Breast epithelium (tissue), 4 donors: ENCODE measurements around the gene STXBP6. TPM values are rescaled to one million over a fixed set of nuclear protein-coding genes. Genes with fewer than 3 reads are reported as not detected.

Experiments used
- DNase-seq, 2 donors: peaks; one replicate each; pipeline ENCODE4 v3.0.0-alpha.2; 2019; ENCODE audit warnings: low spot score in 2 of 2
- H3K27ac ChIP-seq, 2 donors: fragments of 200-600 bp; sonication (generic) in 1 of 2; one replicate each; pipeline ENCODE4 v1.5.1; 2016 to 2019; ENCODE audit warnings: mild to moderate bottlenecking in 1 of 2
- H3K27me3 ChIP-seq, 2 donors: fragments of 200-600 bp; sonication (generic) in 1 of 2; one replicate each; pipeline versions ENCODE4 v1.5.1 to v1.6.0; 2017 to 2019; ENCODE audit warnings: control low read depth in 1 of 2, mild to moderate bottlenecking in 1 of 2
- H3K36me3 ChIP-seq: fragments of 200-600 bp; one replicate; pipeline ENCODE4 v1.5.1; 2019
- H3K4me1 ChIP-seq, 2 donors: fragments of 200-600 bp; sonication (generic); one replicate each; pipeline ENCODE4 v1.5.1; 2016 to 2019; ENCODE audit warnings: control low read depth in 1 of 2
- H3K4me3 ChIP-seq, 3 donors: fragments of 200-600 bp; sonication (generic); 1 replicate in 2 of 3; 2 replicates in 1 of 3; pipeline ENCODE4 v1.5.1; 2016 to 2019; ENCODE audit warnings: mild to moderate bottlenecking in 3 of 3, moderate library complexity in 2 of 3
- H3K9me3 ChIP-seq, 2 donors: fragments of 200-600 bp; sonication (generic) in 1 of 2; one replicate each; pipeline ENCODE4 v1.5.1; 2016 to 2019; ENCODE audit warnings: control low read depth in 1 of 2
- CTCF ChIP-seq, 3 donors: fragments of 450-650 bp; IDR thresholded peaks; one replicate each; pipeline ENCODE4 v1.5.1; 2016 to 2017; ENCODE audit warnings: antibody characterized with exemption in 3 of 3, mild to moderate bottlenecking in 3 of 3, moderate library complexity in 3 of 3
- POLR2A ChIP-seq: fragments of 450-650 bp; IDR thresholded peaks from one replicate; pipeline ENCODE4 v1.6.1; 2016; ENCODE audit warnings: antibody characterized with exemption, mild to moderate bottlenecking, moderate library complexity
- POLR2AphosphoS5 ChIP-seq, 3 donors: sonication (generic); formaldehyde crosslinking; IDR thresholded peaks; one replicate each; pipeline ENCODE4 v1.6.1; 2017; ENCODE audit warnings: antibody characterized with exemption in 3 of 3
- intact Hi-C: fragments of 100-400 bp; cut with DNase I; formaldehyde crosslinking; loops from one replicate; pipeline ENCODE4 v1.15.1; 2023; ENCODE audit warnings: low total_unique reads
- total RNA-seq, 3 donors: library from RNA; depleted of rRNA; stranded (reverse); fragments of >200 nt; gene quantifications; one replicate each; pipeline ENCODE4 v1.1.0, GENCODE V29; 2016

STXBP6 gene
- total RNA-seq, 3 donors from 2014 or later: 2.6 to 8.3 (median 5.3) TPM

DNA sequence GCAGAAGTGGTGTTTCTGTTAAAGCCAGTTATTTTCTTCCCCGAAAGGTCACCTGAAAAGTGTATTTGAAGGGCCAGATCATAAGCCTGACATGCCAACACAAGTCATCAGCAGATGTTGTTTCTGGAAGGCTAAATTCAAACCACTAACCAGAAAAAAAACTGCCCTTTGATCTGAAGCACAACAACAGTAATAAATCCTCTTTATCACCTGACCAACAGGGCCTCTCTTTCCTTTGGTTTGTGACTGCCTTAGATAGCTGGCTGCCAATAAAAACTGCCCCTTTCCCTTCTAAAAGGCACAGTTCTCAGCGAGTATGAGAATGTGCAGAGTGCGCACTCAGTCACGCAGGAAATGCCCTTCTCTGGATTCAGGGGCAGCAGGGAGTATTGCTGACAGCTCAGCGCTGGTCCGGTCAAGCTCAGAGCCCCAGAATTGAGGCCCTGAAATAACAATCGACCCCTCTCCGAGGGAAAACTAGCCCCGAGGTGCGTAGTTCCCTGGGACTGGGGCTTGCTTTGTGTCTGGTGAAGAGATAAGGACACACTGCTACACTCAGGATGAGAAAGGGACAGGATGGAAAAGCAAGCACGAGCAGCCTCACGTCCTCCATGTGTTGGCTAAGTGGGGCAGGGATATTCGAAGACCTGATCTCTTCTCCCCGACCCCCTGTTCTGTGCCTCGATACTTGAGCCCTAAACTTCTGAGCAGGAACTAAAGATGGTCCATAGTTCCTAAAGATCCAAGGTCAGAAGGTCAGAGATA lies 231.7 kb downstream of the STXBP6 start:
- TF ChIP-seq POLR2A (no peak), CTCF (IDR thresholded peaks at IDR 0.05) (no peak), POLR2AphosphoS5 (IDR thresholded peaks at IDR 0.05) (no peak)
- DNase-seq: no peak

GRCh38 chr14:24817212-24818057 lies 232.5 kb downstream of the STXBP6 start:
- H3K27ac ChIP-seq: no peak overlapping the region
- no peaks in the 10 kb centered on the region for H3K9me3 ChIP-seq
- no peaks in the 10 kb centered on the region for H3K4me1 ChIP-seq
- no peak for DNase-seq
- no peak overlapping the region for H3K4me3 ChIP-seq
- TF ChIP-seq POLR2AphosphoS5 (IDR thresholded peaks at IDR 0.05): no peak
- TF ChIP-seq CTCF (IDR thresholded peaks at IDR 0.05): no peak
- no peak for TF ChIP-seq POLR2A
- no peaks in the 10 kb centered on the region for H3K27me3 ChIP-seq
- intact Hi-C loops: no loop called here
- no peaks in the 10 kb centered on the region for H3K36me3 ChIP-seq

More for the DNA sequence above, 231.7 kb downstream of the STXBP6 start:
- Histone ChIP-seq H3K4me1 (no peaks in the 10 kb centered on the region), H3K36me3 (no peaks in the 10 kb centered on the region), H3K9me3 (no peaks in the 10 kb centered on the region), H3K27me3 (no peaks in the 10 kb centered on the region), H3K27ac (no peak overlapping the region), H3K4me3 (no peak overlapping the region)
- intact Hi-C loops: no loop called here

- DNase-seq: no peak
- Histone ChIP-seq H3K9me3 (no peaks in the 10 kb centered on the region), H3K27ac (no peak overlapping the region), H3K4me1 (no peaks in the 10 kb centered on the region), H3K27me3 (no peaks in the 10 kb centered on the region), H3K36me3 (no peaks in the 10 kb centered on the region), H3K4me3 (no peak overlapping the region)
- intact Hi-C loops: no loop called here
- TF ChIP-seq CTCF (IDR thresholded peaks at IDR 0.05) (no peak), POLR2A (no peak)
Observed at GRCh38 chr14:24816929-24817211, 233.1 kb downstream of the STXBP6 start.

GRCh38 chr14:24816011-24816928 lies 233.7 kb downstream of the STXBP6 start:
- Histone ChIP-seq H3K4me3 (no peak overlapping the region), H3K27ac (no peak overlapping the region), H3K36me3 (no peaks in the 10 kb centered on the region), H3K27me3 (no peaks in the 10 kb centered on the region), H3K9me3 (no peaks in the 10 kb centered on the region), H3K4me1 (no peaks in the 10 kb centered on the region)
- no peak for TF ChIP-seq POLR2AphosphoS5 (IDR thresholded peaks at IDR 0.05)
- no peak for TF ChIP-seq CTCF (IDR thresholded peaks at IDR 0.05)
- TF ChIP-seq POLR2A: no peak
- no peak for DNase-seq
- intact Hi-C loops: no loop called here
